ENCODE measurements around the gene GPHB5. TPM values are rescaled to one million over a fixed set of nuclear protein-coding genes. Genes with fewer than 3 reads are reported as not detected.

GPHB5 gene
- total RNA-seq, 4 donors from 2014 or later: not detected

- WGBS, 2 donors (ENCODE audit: low coverage in 1 of 2): 39 to 42% methylated on average over 3 of the region's 3 CpGs
- Histone ChIP-seq H3K9me3 (no peaks in the 10 kb centered on the region), H3K4me1 (no peaks in the 10 kb centered on the region), H3K4me3 (no peak overlapping the region), H3K36me3 (no peaks in the 10 kb centered on the region), H3K27me3 (peaks cover 6% of the 10 kb centered on the region), H3K27ac (no peak overlapping the region)
- DNase-seq: no peak
- no peak for TF ChIP-seq POLR2AphosphoS5 (IDR thresholded peaks at IDR 0.05)
- TF ChIP-seq POLR2A (IDR thresholded peaks at IDR 0.05): no peak
- TF ChIP-seq CTCF (IDR thresholded peaks at IDR 0.05): no peak
- TF ChIP-seq EP300 (IDR thresholded peaks at IDR 0.05; ENCODE audit: low read depth): no peak
- in situ Hi-C loops (cut with MboI; ENCODE audit: low pct_ligation_motif_present in 1 of 4, low pct_unique_long_range_greater_than_20kb in 1 of 4, low sequenced_read_pairs in 3 of 4) (no loop called here), intact Hi-C loops (cut with DNase I; ENCODE audit: low total_unique reads) (no loop called here)
Observed at GRCh38 chr14:63345826-63346225, 27.1 kb upstream of the GPHB5 start.

- intact Hi-C loops (cut with DNase I; ENCODE audit: low total_unique reads): no loop called here
Observed at GRCh38 chr14:63344336-63344735, 25.6 kb upstream of the GPHB5 start.

GRCh38 chr14:63343878-63344277 lies 25.1 kb upstream of the GPHB5 start:
- peaks cover 6% of the 10 kb centered on the region for H3K27me3 ChIP-seq
- intact Hi-C loops (cut with DNase I; ENCODE audit: low total_unique reads): no loop called here
- H3K4me3 ChIP-seq: no peak overlapping the region
- 84 to 100% methylated on average over 1 of the region's 1 CpG for WGBS, 2 donors (ENCODE audit: low coverage in 1 of 2)
- in situ Hi-C loops (cut with MboI; ENCODE audit: low pct_ligation_motif_present in 1 of 4, low pct_unique_long_range_greater_than_20kb in 1 of 4, low sequenced_read_pairs in 3 of 4): no loop called here
- TF ChIP-seq POLR2AphosphoS5 (IDR thresholded peaks at IDR 0.05) (no peak), CTCF (IDR thresholded peaks at IDR 0.05) (no peak), EP300 (IDR thresholded peaks at IDR 0.05; ENCODE audit: low read depth) (no peak), POLR2A (IDR thresholded peaks at IDR 0.05) (no peak)
- DNase-seq: no peak
- H3K36me3 ChIP-seq: no peaks in the 10 kb centered on the region
- H3K9me3 ChIP-seq: no peaks in the 10 kb centered on the region
- no peaks in the 10 kb centered on the region for H3K4me1 ChIP-seq
- H3K27ac ChIP-seq: no peak overlapping the region

More at GRCh38 chr14:63344336-63344735, 25.6 kb upstream of the GPHB5 start:
- Histone ChIP-seq H3K27me3 (peaks cover 6% of the 10 kb centered on the region), H3K4me1 (no peaks in the 10 kb centered on the region), H3K36me3 (no peaks in the 10 kb centered on the region), H3K4me3 (no peak overlapping the region), H3K27ac (no peak overlapping the region), H3K9me3 (no peaks in the 10 kb centered on the region)
- no peak for TF ChIP-seq EP300 (IDR thresholded peaks at IDR 0.05; ENCODE audit: low read depth)
- TF ChIP-seq CTCF (IDR thresholded peaks at IDR 0.05): no peak
- no peak for TF ChIP-seq POLR2AphosphoS5 (IDR thresholded peaks at IDR 0.05)
- no peak for TF ChIP-seq POLR2A (IDR thresholded peaks at IDR 0.05)
- in situ Hi-C loops (cut with MboI; ENCODE audit: low pct_ligation_motif_present in 1 of 4, low pct_unique_long_range_greater_than_20kb in 1 of 4, low sequenced_read_pairs in 3 of 4): no loop called here
- WGBS, 2 donors (ENCODE audit: low coverage in 1 of 2): 78 to 81% methylated on average over 4 of the region's 4 CpGs
- DNase-seq: no peak

- no peak overlapping the region for H3K27ac ChIP-seq
- no peaks in the 10 kb centered on the region for H3K4me1 ChIP-seq
- WGBS, 2 donors (ENCODE audit: low coverage in 1 of 2): 59 to 73% methylated on average over 4 to 7 of the region's 7 CpGs
- TF ChIP-seq CTCF (IDR thresholded peaks at IDR 0.05) (no peak), EP300 (IDR thresholded peaks at IDR 0.05; ENCODE audit: low read depth) (no peak), POLR2AphosphoS5 (IDR thresholded peaks at IDR 0.05) (no peak), POLR2A (IDR thresholded peaks at IDR 0.05) (no peak)
- no peak overlapping the region for H3K4me3 ChIP-seq
- in situ Hi-C loops (cut with MboI; ENCODE audit: low pct_ligation_motif_present in 1 of 4, low pct_unique_long_range_greater_than_20kb in 1 of 4, low sequenced_read_pairs in 3 of 4) (no loop called here), intact Hi-C loops (cut with DNase I; ENCODE audit: low total_unique reads) (no loop called here)
- DNase-seq: no peak
- H3K36me3 ChIP-seq: no peaks in the 10 kb centered on the region
- peaks cover 6% of the 10 kb centered on the region for H3K27me3 ChIP-seq
- H3K9me3 ChIP-seq: no peaks in the 10 kb centered on the region
Observed at GRCh38 chr14:63342371-63342770, 23.6 kb upstream of the GPHB5 start.

All from transverse colon (tissue), 4 donors.